ENCODE results near the gene MPP2.

GRCh38 chr17:43830510-43831140 lies 76.7 kb downstream of the MPP2 start:
- TF ChIP-seq CTCF (IDR thresholded peaks at IDR 0.05) (no peak), POLR2A (IDR thresholded peaks at IDR 0.05) (no peak)
